Measurements from ENCODE around the gene NADK.

NADK gene

GRCh38 chr1:1761504-1762376 lies 16.5 kb downstream of the NADK start:
- Mint-ChIP-seq H3K36me3 (ENCODE audit: low read depth) (peaks cover 36% of the 10 kb centered on the region), H3K4me1 (ENCODE audit: low read depth) (no peaks in the 10 kb centered on the region), H3K9me3 (no peaks in the 10 kb centered on the region), H3K27me3 (no peaks in the 10 kb centered on the region), H3K4me3 (no peak overlapping the region), H3K27ac (no peak overlapping the region)

GRCh38 chr1:1760715-1761114 lies 17.6 kb downstream of the NADK start:
- H3K27me3 Mint-ChIP-seq = no peaks in the 10 kb centered on the region
- H3K27ac Mint-ChIP-seq = no peak overlapping the region
- no peaks in the 10 kb centered on the region for H3K9me3 Mint-ChIP-seq
- no peaks in the 10 kb centered on the region for H3K4me1 Mint-ChIP-seq (ENCODE audit: low read depth)
- H3K36me3 Mint-ChIP-seq (ENCODE audit: low read depth) = peaks cover 39% of the 10 kb centered on the region
- no peak overlapping the region for H3K4me3 Mint-ChIP-seq

GRCh38 chr1:1760345-1760650 lies 18.0 kb downstream of the NADK start:
- H3K36me3 Mint-ChIP-seq (ENCODE audit: low read depth) = peaks cover 39% of the 10 kb centered on the region
- no peak overlapping the region for H3K27ac Mint-ChIP-seq
- no peaks in the 10 kb centered on the region for H3K9me3 Mint-ChIP-seq
- no peak overlapping the region for H3K4me3 Mint-ChIP-seq
- H3K27me3 Mint-ChIP-seq = no peaks in the 10 kb centered on the region
- H3K4me1 Mint-ChIP-seq (ENCODE audit: low read depth) = no peaks in the 10 kb centered on the region

- Mint-ChIP-seq H3K4me1 (ENCODE audit: low read depth) (no peaks in the 10 kb centered on the region), H3K4me3 (no peak overlapping the region), H3K27me3 (no peaks in the 10 kb centered on the region), H3K9me3 (no peaks in the 10 kb centered on the region), H3K27ac (no peak overlapping the region), H3K36me3 (ENCODE audit: low read depth) (peaks cover 39% of the 10 kb centered on the region)
Measured at GRCh38 chr1:1759456-1760344, 18.6 kb downstream of the NADK start.

- no peaks in the 10 kb centered on the region for H3K27me3 Mint-ChIP-seq
- H3K36me3 Mint-ChIP-seq (ENCODE audit: low read depth) = peaks cover 34% of the 10 kb centered on the region
- no peaks in the 10 kb centered on the region for H3K9me3 Mint-ChIP-seq
- H3K4me1 Mint-ChIP-seq (ENCODE audit: low read depth) = no peaks in the 10 kb centered on the region
- no peak overlapping the region for H3K4me3 Mint-ChIP-seq
- no peak overlapping the region for H3K27ac Mint-ChIP-seq
Measured at GRCh38 chr1:1758692-1759455, 19.4 kb downstream of the NADK start.

- H3K4me3 Mint-ChIP-seq = no peak overlapping the region
- peaks cover 38% of the 10 kb centered on the region for H3K36me3 Mint-ChIP-seq (ENCODE audit: low read depth)
- H3K27me3 Mint-ChIP-seq = no peaks in the 10 kb centered on the region
- no peaks in the 10 kb centered on the region for H3K4me1 Mint-ChIP-seq (ENCODE audit: low read depth)
- no peak overlapping the region for H3K27ac Mint-ChIP-seq
- no peaks in the 10 kb centered on the region for H3K9me3 Mint-ChIP-seq
Measured at GRCh38 chr1:1758059-1758621, 20.1 kb downstream of the NADK start.

GRCh38 chr1:1757422-1758058 lies 20.7 kb downstream of the NADK start:
- H3K27ac Mint-ChIP-seq = no peak overlapping the region
- no peak overlapping the region for H3K4me3 Mint-ChIP-seq
- H3K27me3 Mint-ChIP-seq = no peaks in the 10 kb centered on the region
- no peaks in the 10 kb centered on the region for H3K4me1 Mint-ChIP-seq (ENCODE audit: low read depth)
- no peaks in the 10 kb centered on the region for H3K9me3 Mint-ChIP-seq
- H3K36me3 Mint-ChIP-seq (ENCODE audit: low read depth) = peaks cover 39% of the 10 kb centered on the region

- Mint-ChIP-seq H3K27me3 (no peaks in the 10 kb centered on the region), H3K9me3 (no peaks in the 10 kb centered on the region), H3K36me3 (ENCODE audit: low read depth) (peaks cover 42% of the 10 kb centered on the region), H3K27ac (no peak overlapping the region), H3K4me1 (ENCODE audit: low read depth) (no peaks in the 10 kb centered on the region), H3K4me3 (no peak overlapping the region)
Measured at GRCh38 chr1:1756661-1757421, 21.4 kb downstream of the NADK start.

- H3K27me3 Mint-ChIP-seq = no peaks in the 10 kb centered on the region
- H3K4me1 Mint-ChIP-seq (ENCODE audit: low read depth) = no peaks in the 10 kb centered on the region
- no peak overlapping the region for H3K27ac Mint-ChIP-seq
- no peaks in the 10 kb centered on the region for H3K9me3 Mint-ChIP-seq
- no peak overlapping the region for H3K4me3 Mint-ChIP-seq
- peaks cover 32% of the 10 kb centered on the region for H3K36me3 Mint-ChIP-seq (ENCODE audit: low read depth)
Measured at GRCh38 chr1:1755852-1756251, 22.4 kb downstream of the NADK start.

GRCh38 chr1:1755426-1755825 lies 22.8 kb downstream of the NADK start:
- no peaks in the 10 kb centered on the region for H3K9me3 Mint-ChIP-seq
- H3K4me3 Mint-ChIP-seq = no peak overlapping the region
- H3K27me3 Mint-ChIP-seq = no peaks in the 10 kb centered on the region
- H3K36me3 Mint-ChIP-seq (ENCODE audit: low read depth) = peaks cover 31% of the 10 kb centered on the region
- no peaks in the 10 kb centered on the region for H3K4me1 Mint-ChIP-seq (ENCODE audit: low read depth)
- H3K27ac Mint-ChIP-seq = no peak overlapping the region

- Mint-ChIP-seq H3K9me3 (no peaks in the 10 kb centered on the region), H3K27ac (no peak overlapping the region), H3K27me3 (no peaks in the 10 kb centered on the region), H3K4me1 (ENCODE audit: low read depth) (no peaks in the 10 kb centered on the region), H3K36me3 (ENCODE audit: low read depth) (peaks cover 28% of the 10 kb centered on the region), H3K4me3 (no peak overlapping the region)
Measured at GRCh38 chr1:1754051-1754815, 24.0 kb downstream of the NADK start.

GRCh38 chr1:1753607-1754005 lies 24.7 kb downstream of the NADK start:
- no peak overlapping the region for H3K4me3 Mint-ChIP-seq
- H3K36me3 Mint-ChIP-seq (ENCODE audit: low read depth) = peaks cover 27% of the 10 kb centered on the region
- no peaks in the 10 kb centered on the region for H3K9me3 Mint-ChIP-seq
- no peaks in the 10 kb centered on the region for H3K4me1 Mint-ChIP-seq (ENCODE audit: low read depth)
- no peaks in the 10 kb centered on the region for H3K27me3 Mint-ChIP-seq
- H3K27ac Mint-ChIP-seq = no peak overlapping the region
